ENCODE measurements around the gene RBM17. TPM values are rescaled to one million over a fixed set of nuclear protein-coding genes. Genes with fewer than 3 reads are reported as not detected.
"Not testable (repeated sequence)": the region's sequence is repeated elsewhere in the genome, so short reads cannot be mapped to it uniquely, and the experiment has no call there.

RBM17 gene
- total and polyA plus RNA-seq, 10 of the 15 experiments (the other 5 are each of a cell fraction or from before 2014, with no cell fraction given) = 28.4 to 181 (median 83.9) TPM

DNA sequence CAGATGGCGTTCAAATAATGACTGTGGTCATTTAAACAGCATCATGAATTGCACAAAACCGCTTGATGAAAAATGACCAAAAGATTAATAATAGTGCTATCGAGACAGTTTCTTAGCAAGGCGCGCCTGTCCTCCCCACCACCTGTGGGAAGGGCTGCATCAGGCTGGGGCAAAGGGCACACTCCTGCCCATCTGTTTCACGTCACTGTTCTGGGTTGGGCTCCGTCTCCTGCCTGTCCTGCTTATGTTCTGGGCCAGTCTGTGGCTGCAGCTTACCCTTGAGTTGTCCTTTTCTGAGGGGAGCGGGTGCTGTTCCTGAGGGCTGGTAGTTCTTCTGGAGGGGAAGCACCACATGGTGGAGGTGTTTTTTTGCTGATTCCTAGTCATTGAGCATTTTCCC lies 13.3 kb downstream of the RBM17 start:
- in situ Hi-C loops (cut with MboI) (no loop called here), intact Hi-C loops (cut with micrococcal nuclease; ENCODE audit: unreplicated experiment) (no loop called here)
- Histone ChIP-seq H3K27me3 (replicated peaks in 1 of 2; ENCODE audit: control insufficient read depth in 2 of 2, insufficient read depth in 2 of 2, low read length in 1 of 2) (no peaks in the 10 kb centered on the region), H3K9me3 (replicated peaks; ENCODE audit: control insufficient read depth, insufficient read depth, low read length) (no peaks in the 10 kb centered on the region), H3K27ac (ENCODE audit: control insufficient read depth, insufficient read depth) (no peak overlapping the region), H2AFZ (ENCODE audit: control insufficient read depth, low read depth, low read length) (no peak overlapping the region), H3K4me3 (no peak overlapping the region), H3K4me2 (ENCODE audit: control insufficient read depth, insufficient read depth) (no peak overlapping the region), H3K9ac (ENCODE audit: control insufficient read depth, insufficient read depth, low read length) (no peak overlapping the region), H4K20me1 (ENCODE audit: control insufficient read depth, insufficient read depth) (peaks cover 3% of the 10 kb centered on the region; the same call in 1 of the 2 replicates), H3K79me2 (ENCODE audit: control insufficient read depth, insufficient read depth, low read length) (peaks cover 10% of the 10 kb centered on the region), H3K4me1 (ENCODE audit: control insufficient read depth, insufficient read depth, low read length) (peaks cover 7% of the 10 kb centered on the region), H3K36me3 (ENCODE audit: control insufficient read depth in 2 of 2, insufficient read depth in 2 of 2, low read length in 1 of 2) (peaks cover 9 to 30% of the 10 kb centered on the region in 2 experiments)
- no peak for TF ChIP-seq MTA3 (IDR thresholded peaks at IDR 0.05; ENCODE audit: borderline replicate concordance, low read length)
- TF ChIP-seq, protein P1, sequence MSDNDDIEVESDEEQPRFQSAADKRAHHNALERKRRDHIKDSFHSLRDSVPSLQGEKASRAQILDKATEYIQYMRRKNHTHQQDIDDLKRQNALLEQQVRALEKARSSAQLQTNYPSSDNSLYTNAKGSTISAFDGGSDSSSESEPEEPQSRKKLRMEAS (IDR thresholded peaks at IDR 0.05; ENCODE audit: low read depth, low read length) = no peak
- BruUV-seq (replicated peaks) = no TSS peak
- over 99% methylated on average over 8 of the region's 8 CpGs for WGBS (ENCODE audit: insufficient coverage, insufficient replicate concordance, low lambda C conversion rate, missing lambda C conversion rate)
- DNase-seq (ENCODE audit: low read depth, low spot score) = no peak
- SMC1A ChIA-PET (ENCODE audit: uncharacterized antibody, unreplicated experiment) = no interaction called here
- FAIRE-seq = no peak
- RAD21 ChIA-PET (ENCODE audit: unreplicated experiment) = no interaction called here
- POLR2A ChIA-PET = no interaction called here
- CTCF ChIA-PET = no interaction called here
- no peak for ATAC-seq

DNA sequence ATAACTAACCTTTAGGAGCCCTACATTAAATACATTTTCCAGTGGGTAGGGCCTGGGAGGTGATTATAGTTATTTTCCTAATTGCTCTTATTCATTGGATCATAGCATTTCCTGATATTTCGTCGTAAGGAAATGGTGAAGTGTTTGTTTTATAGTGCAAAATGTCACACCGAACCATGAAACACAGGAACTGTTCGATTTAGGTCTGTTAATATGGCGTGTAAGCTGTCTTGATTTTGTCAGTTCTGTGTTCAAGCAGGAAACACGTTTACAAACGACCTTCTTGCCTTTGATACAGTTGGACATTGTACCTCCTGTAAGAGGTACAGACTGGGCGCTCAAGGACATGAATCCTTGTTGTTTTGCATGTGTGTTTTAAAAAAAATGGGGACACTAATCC lies 14.8 kb downstream of the RBM17 start:
- H3K79me2 ChIP-seq (ENCODE audit: control insufficient read depth, insufficient read depth, low read length) = peaks cover 4% of the 10 kb centered on the region
- peak; percentile 44 for FAIRE-seq
- intact Hi-C loops (cut with micrococcal nuclease; ENCODE audit: unreplicated experiment) = no loop called here

DNA sequence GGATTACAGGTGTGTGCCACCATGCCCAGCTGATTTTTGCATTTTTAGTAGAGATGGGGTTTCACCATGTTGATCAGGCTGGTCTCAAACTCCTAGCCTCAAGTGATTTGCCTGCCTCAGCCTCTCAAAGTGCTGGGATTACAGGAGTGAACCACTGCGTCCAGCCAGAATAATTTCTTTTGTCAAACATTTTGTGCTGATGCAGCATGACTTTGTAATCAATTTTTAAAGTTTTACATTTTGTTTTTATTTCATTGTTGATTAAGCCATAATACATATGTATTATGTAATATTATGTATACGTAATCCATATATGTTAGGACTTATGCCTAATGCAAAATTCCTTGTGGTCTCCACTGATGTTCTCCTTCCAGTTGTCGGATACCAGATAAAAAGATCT lies 18.8 kb downstream of the RBM17 start:
- H4K20me1 ChIP-seq (ENCODE audit: control insufficient read depth, insufficient read depth); H3K9ac ChIP-seq (ENCODE audit: control insufficient read depth, insufficient read depth, low read length); H3K4me1 ChIP-seq (ENCODE audit: control insufficient read depth, insufficient read depth, low read length); FAIRE-seq; H3K9me3 ChIP-seq (replicated peaks; ENCODE audit: control insufficient read depth, insufficient read depth, low read length); H3K4me2 ChIP-seq (ENCODE audit: control insufficient read depth, insufficient read depth); BruUV-seq (replicated peaks); H3K27me3 ChIP-seq (replicated peaks in 1 of 2; ENCODE audit: control insufficient read depth in 2 of 2, insufficient read depth in 2 of 2, low read length in 1 of 2); H2AFZ ChIP-seq (ENCODE audit: control insufficient read depth, low read depth, low read length); POLR2A ChIA-PET; intact Hi-C loops (cut with micrococcal nuclease; ENCODE audit: unreplicated experiment); H3K27ac ChIP-seq (ENCODE audit: control insufficient read depth, insufficient read depth); H3K79me2 ChIP-seq (ENCODE audit: control insufficient read depth, insufficient read depth, low read length); DNase-seq (ENCODE audit: low read depth, low spot score); ATAC-seq; H3K4me3 ChIP-seq: not testable (repeated sequence)
- ChIA-PET RAD21 (ENCODE audit: unreplicated experiment) (interaction anchor here (1.5 to 5.0 kb wide), 3 partner anchors 11 to 294 kb away, joined by 3 to 27 read pairs (median 4); no protein-coding TSS in a partner anchor), CTCF (interaction anchor here (0.6 to 8.0 kb wide), 8 partner anchors 16 to 299 kb away, joined by 5 to 120 read pairs (median 12); partner anchors contain the start of gene PFKFB3), SMC1A (ENCODE audit: uncharacterized antibody, unreplicated experiment) (interaction anchor here (1.3 to 1.9 kb wide), 4 partner anchors 29 to 95 kb away, joined by 3 to 7 read pairs (median 4); partner anchors contain the start of gene PFKFB3)
- in situ Hi-C loops (cut with MboI) = loop anchor here (5.0 kb wide), 1 partner anchor 295 kb away; no protein-coding TSS in a partner anchor
- WGBS (ENCODE audit: insufficient coverage, insufficient replicate concordance, low lambda C conversion rate, missing lambda C conversion rate) = 100% methylated on average over 3 of the region's 3 CpGs
- peaks cover 12 to 54% of the 10 kb centered on the region in 2 experiments for H3K36me3 ChIP-seq (ENCODE audit: control insufficient read depth in 2 of 2, insufficient read depth in 2 of 2, low read length in 1 of 2)

More for the DNA sequence above, 14.8 kb downstream of the RBM17 start:
- DNase-seq (ENCODE audit: low read depth, low spot score) (no peak), ATAC-seq (no peak)
- BruUV-seq (replicated peaks) = no TSS peak
- Histone ChIP-seq H3K27me3 (replicated peaks in 1 of 2; ENCODE audit: control insufficient read depth in 2 of 2, insufficient read depth in 2 of 2, low read length in 1 of 2) (no peaks in the 10 kb centered on the region), H3K9ac (ENCODE audit: control insufficient read depth, insufficient read depth, low read length) (no peak overlapping the region), H3K4me2 (ENCODE audit: control insufficient read depth, insufficient read depth) (no peak overlapping the region), H3K4me3 (no peak overlapping the region), H3K4me1 (ENCODE audit: control insufficient read depth, insufficient read depth, low read length) (peaks cover 7% of the 10 kb centered on the region), H3K27ac (ENCODE audit: control insufficient read depth, insufficient read depth) (no peak overlapping the region), H3K36me3 (ENCODE audit: control insufficient read depth in 2 of 2, insufficient read depth in 2 of 2, low read length in 1 of 2) (peaks cover 7 to 30% of the 10 kb centered on the region in 2 experiments; a peak in 3 of 4 replicates), H2AFZ (ENCODE audit: control insufficient read depth, low read depth, low read length) (no peak overlapping the region), H4K20me1 (ENCODE audit: control insufficient read depth, insufficient read depth) (peaks cover 3% of the 10 kb centered on the region; the same call in 1 of the 2 replicates), H3K9me3 (replicated peaks; ENCODE audit: control insufficient read depth, insufficient read depth, low read length) (no peaks in the 10 kb centered on the region)
- in situ Hi-C loops (cut with MboI) = no loop called here
- ChIA-PET RAD21 (ENCODE audit: unreplicated experiment) (no interaction called here), SMC1A (ENCODE audit: uncharacterized antibody, unreplicated experiment) (no interaction called here), CTCF (no interaction called here), POLR2A (no interaction called here)
- 77% methylated on average over 8 of the region's 8 CpGs for WGBS (ENCODE audit: insufficient coverage, insufficient replicate concordance, low lambda C conversion rate, missing lambda C conversion rate)
- no peak for TF ChIP-seq JUNB (IDR thresholded peaks at IDR 0.05)
- no peak for TF ChIP-seq BACH1 (IDR thresholded peaks at IDR 0.05; ENCODE audit: borderline replicate concordance)
- TF ChIP-seq GABPA (IDR thresholded peaks at IDR 0.05; ENCODE audit: low read depth) = no peak
- TF ChIP-seq BMI1 (IDR thresholded peaks at IDR 0.05; ENCODE audit: borderline replicate concordance) = no peak
- no peak for TF ChIP-seq IKZF2 (IDR thresholded peaks at IDR 0.05)
- TF ChIP-seq CHD4 (IDR thresholded peaks at IDR 0.05) = no peak
- no peak for TF ChIP-seq ASH2L (IDR thresholded peaks at IDR 0.05; ENCODE audit: borderline replicate concordance, low read depth)
- TF ChIP-seq SMAD5 (IDR thresholded peaks at IDR 0.05; ENCODE audit: low read depth) = no peak
- no peak for TF ChIP-seq FOXM1 (IDR thresholded peaks at IDR 0.05; ENCODE audit: low read depth, low read length)
